CD4-positive, alpha-beta memory T cell (primary cell): ENCODE data around the gene AKT1S1. TPM values are rescaled to one million over a fixed set of nuclear protein-coding genes. Genes with fewer than 3 reads are reported as not detected.

Experiments used
- CTCF ChIA-PET: fragments of 350-600 bp; sonication (Branson Sonifier 250); formaldehyde crosslinking; loops from one replicate; lab custom pipeline; 2021; ENCODE audit warnings: inconsistent platforms; ENCODE audit not compliant: partially characterized antibody; lab: Charles Lee
- POLR2A ChIA-PET: fragments of 350-600 bp; sonication (Branson Sonifier 250); formaldehyde crosslinking; loops from one replicate; lab custom pipeline; 2021; ENCODE audit not compliant: partially characterized antibody; lab: Charles Lee
- DNase-seq, 5 donors: peaks; one replicate each; pipeline versions ENCODE4 v3.0.0 to v3.0.0-alpha.2; 2020 to 2022; ENCODE audit warnings: mixed read lengths in 1 of 5
- H3K27ac ChIP-seq: one replicate; pipeline ENCODE4 v1.7.0; 2013; ENCODE audit warnings: low read depth, low read length
- H3K27me3 ChIP-seq: 2 replicates; pipeline ENCODE4 v1.7.0; 2013; ENCODE audit warnings: mild to moderate bottlenecking, low read length, moderate library complexity; ENCODE audit not compliant: insufficient read depth
- H3K36me3 ChIP-seq: 2 replicates; pipeline ENCODE4 v1.7.0; 2013; ENCODE audit warnings: mild to moderate bottlenecking, low read length, moderate library complexity; ENCODE audit not compliant: insufficient read depth
- H3K4me1 ChIP-seq: 2 replicates; pipeline ENCODE4 v1.7.0; 2013; ENCODE audit warnings: mild to moderate bottlenecking, low read length, moderate library complexity; ENCODE audit not compliant: insufficient read depth
- H3K4me3 ChIP-seq, 2 donors: one replicate each; pipeline ENCODE4 v1.7.0; 2013; ENCODE audit warnings: low read length in 2 of 2, mild to moderate bottlenecking in 1 of 2
- H3K9me3 ChIP-seq, 2 donors: one replicate each; pipeline ENCODE4 v1.7.0; 2013; ENCODE audit warnings: low read length in 2 of 2, control low read depth in 1 of 2; ENCODE audit not compliant: control insufficient read depth in 1 of 2
- H3K27ac Mint-ChIP-seq, 7 donors: one replicate each; pipeline ENCODE4 v1.8.0; 2020 to 2021; ENCODE audit warnings: mixed read lengths in 7 of 7, mild to moderate bottlenecking in 6 of 7, inconsistent platforms in 3 of 7, moderate library complexity in 3 of 7
- H3K27me3 Mint-ChIP-seq, 2 donors: one replicate each; pipeline ENCODE4 v1.8.0; 2020 to 2021; ENCODE audit warnings: mixed read lengths in 2 of 2
- H3K36me3 Mint-ChIP-seq, 2 donors: one replicate each; pipeline ENCODE4 v1.8.0; 2020 to 2021; ENCODE audit warnings: mixed read lengths in 2 of 2, inconsistent platforms in 1 of 2, mild to moderate bottlenecking in 1 of 2
- H3K4me1 Mint-ChIP-seq, 4 donors: one replicate each; pipeline ENCODE4 v1.8.0; 2020 to 2021; ENCODE audit warnings: mixed read lengths in 4 of 4, mild to moderate bottlenecking in 1 of 4
- H3K4me3 Mint-ChIP-seq, 8 donors: one replicate each; pipeline ENCODE4 v1.8.0; 2020 to 2021; ENCODE audit warnings: mixed read lengths in 8 of 8, mild to moderate bottlenecking in 7 of 8, moderate library complexity in 6 of 8, inconsistent platforms in 3 of 8
- H3K9me3 Mint-ChIP-seq, 8 donors: one replicate each; pipeline ENCODE4 v1.8.0; 2020 to 2021; ENCODE audit warnings: mixed read lengths in 8 of 8, mild to moderate bottlenecking in 5 of 8, inconsistent platforms in 3 of 8, moderate library complexity in 1 of 8
- intact Hi-C: fragments of 100-400 bp; cut with micrococcal nuclease; formaldehyde crosslinking; loops from one replicate; pipeline ENCODE4 v1.15.1; 2023
- polyA plus RNA-seq, 2 donors: library from polyadenylated mRNA; unstranded; fragments of 300-500 nt; fragmentation: Illumina TruSeq; gene quantifications; one replicate each; pipeline ENCODE4 v1.2.3, GENCODE V29; 2021
- total RNA-seq, 2 experiments: library from RNA; stranded (reverse); gene quantifications; one replicate each; pipeline ENCODE4 v1.2.3, GENCODE V29; 2021

AKT1S1 gene
- total and polyA plus RNA-seq, 4 experiments from 2014 or later, result 2.5 to 20.2 (median 12.2) TPM

GRCh38 chr19:49906879-49907564 lies 29.9 kb upstream of the AKT1S1 start:
- Mint-ChIP-seq H3K4me3 (no peak overlapping the region), H3K27ac (peak overlapping the region in 1 of 7 donors; percentile 41), H3K27me3 (no peaks in the 10 kb centered on the region), H3K36me3 (peaks cover 14 to 35% of the 10 kb centered on the region in 2 donors), H3K4me1 (peaks cover 8 to 41% (median 26%) of the 10 kb centered on the region in 4 donors), H3K9me3 (no peaks in the 10 kb centered on the region)
- Histone ChIP-seq H3K9me3 (no peaks in the 10 kb centered on the region), H3K4me3 (no peak overlapping the region), H3K4me1 (peaks cover 14% of the 10 kb centered on the region), H3K36me3 (peaks cover 10% of the 10 kb centered on the region), H3K27me3 (no peaks in the 10 kb centered on the region), H3K27ac (no peak overlapping the region)
- ChIA-PET CTCF (no interaction called here), POLR2A (interaction anchor here (1.8 kb wide), 1 partner anchor 22 kb away, joined by 5 read pairs; the partner anchor contains the start of genes ATF5 and NUP62)
- intact Hi-C loops, result no loop called here
- no peak for DNase-seq

- Histone ChIP-seq H3K27me3 (no peaks in the 10 kb centered on the region), H3K4me3 (no peak overlapping the region), H3K36me3 (peaks cover 6% of the 10 kb centered on the region), H3K4me1 (no peaks in the 10 kb centered on the region), H3K9me3 (no peaks in the 10 kb centered on the region), H3K27ac (no peak overlapping the region)
- peaks cover 0 to 1% (median 0%) of the 10 kb centered on the region in 8 donors for H3K9me3 Mint-ChIP-seq
- peak overlapping the region in 2 of 7 donors; percentile 12 to 30 for H3K27ac Mint-ChIP-seq
- no peak overlapping the region for H3K4me3 Mint-ChIP-seq
- peaks cover 0 to 21% (median 10%) of the 10 kb centered on the region in 4 donors for H3K4me1 Mint-ChIP-seq
- intact Hi-C loops, result no loop called here
- ChIA-PET CTCF (no interaction called here), POLR2A (no interaction called here)
- peaks cover 7 to 20% of the 10 kb centered on the region in 2 donors for H3K36me3 Mint-ChIP-seq
- DNase-seq, result no peak
- no peaks in the 10 kb centered on the region for H3K27me3 Mint-ChIP-seq
These were observed 27.0 kb upstream of the AKT1S1 start for GRCh38 chr19:49904136-49904535.

GRCh38 chr19:49896863-49897621 lies 19.9 kb upstream of the AKT1S1 start, which contains the start of gene IL4I1:
Gene IL4I1 (minus strand): TSS chr19:49896887. CDS start chr19:49896160, 727 bp downstream.
- ChIA-PET CTCF (no interaction called here), POLR2A (interaction anchor here (0.7 to 4.0 kb wide), 11 partner anchors 15 to 131 kb away, joined by 3 to 28 read pairs (median 4); partner anchors contain the start of genes AKT1S1, ATF5, FUZ and NUP62)
- intact Hi-C loops, result loop anchor here (2.0 kb wide), 3 partner anchors 20 to 40 kb away; partner anchors contain the start of genes AKT1S1, ATF5, NUP62 and TBC1D17
- H3K4me1 ChIP-seq, result peaks cover 44% of the 10 kb centered on the region
- no peaks in the 10 kb centered on the region for H3K27me3 Mint-ChIP-seq
- peak within 1 kb of the TSS; percentile 98 for H3K27ac ChIP-seq
- peak; percentile 76 to 94 (median 87) for DNase-seq
- peak within 1 kb of the TSS; percentile 85 to 92 (median 90) for H3K4me3 Mint-ChIP-seq
- peaks cover 0 to 3% of the 10 kb centered on the region in 2 donors for H3K36me3 Mint-ChIP-seq
- peaks cover 0 to 1% (median 0%) of the 10 kb centered on the region in 8 donors for H3K9me3 Mint-ChIP-seq
- H3K27me3 ChIP-seq, result no peaks in the 10 kb centered on the region
- peak within 1 kb of the TSS; percentile 97 to 100 (median 99) for H3K27ac Mint-ChIP-seq
- peaks cover 23 to 54% (median 40%) of the 10 kb centered on the region in 4 donors for H3K4me1 Mint-ChIP-seq
- H3K9me3 ChIP-seq, result no peaks in the 10 kb centered on the region
- peak within 1 kb of the TSS; percentile 1 to 44 for H3K4me3 ChIP-seq
- H3K36me3 ChIP-seq, result no peaks in the 10 kb centered on the region

GRCh38 chr19:49895566-49896297 lies 18.6 kb upstream of the AKT1S1 start:
- H3K27ac ChIP-seq, result peak overlapping the region; percentile 98
- H3K4me1 ChIP-seq, result peaks cover 44% of the 10 kb centered on the region
- intact Hi-C loops, result loop anchor here (2.0 kb wide), 3 partner anchors 19 to 41 kb away; partner anchors contain the start of genes AKT1S1, ATF5, NUP62 and TBC1D17
- ChIA-PET POLR2A (interaction anchor here (1.0 to 4.0 kb wide), 7 partner anchors 13 to 88 kb away, joined by 3 to 28 read pairs (median 8); partner anchors contain the start of genes AKT1S1, ATF5, NUP62 and TBC1D17), CTCF (no interaction called here)
- H3K4me3 Mint-ChIP-seq, result peak overlapping the region in 7 of 8 donors; percentile 87 to 92 (median 90)
- peak overlapping the region in 1 of 2 donors; percentile 22 for H3K4me3 ChIP-seq
- peaks cover 0 to 3% of the 10 kb centered on the region in 2 donors for H3K36me3 Mint-ChIP-seq
- DNase-seq, result peak in 1 of 5 donors; percentile 51
- H3K27me3 ChIP-seq, result no peaks in the 10 kb centered on the region
- no peaks in the 10 kb centered on the region for H3K27me3 Mint-ChIP-seq
- no peaks in the 10 kb centered on the region for H3K36me3 ChIP-seq
- H3K27ac Mint-ChIP-seq, result peak overlapping the region; percentile 97 to 100 (median 99)
- peaks cover 23 to 58% (median 45%) of the 10 kb centered on the region in 4 donors for H3K4me1 Mint-ChIP-seq
- no peaks in the 10 kb centered on the region for H3K9me3 ChIP-seq
- peaks cover 0 to 1% (median 0%) of the 10 kb centered on the region in 8 donors for H3K9me3 Mint-ChIP-seq

- Histone ChIP-seq H3K4me3 (no peak overlapping the region), H3K36me3 (no peaks in the 10 kb centered on the region), H3K9me3 (no peaks in the 10 kb centered on the region), H3K27me3 (no peaks in the 10 kb centered on the region), H3K4me1 (peaks cover 44% of the 10 kb centered on the region), H3K27ac (peak overlapping the region; percentile 98)
- POLR2A ChIA-PET, result interaction anchor here (0.6 to 4.0 kb wide), 6 partner anchors 12 to 91 kb away, joined by 3 to 28 read pairs (median 6); partner anchors contain the start of genes AKT1S1, ATF5, NUP62 and TBC1D17
- CTCF ChIA-PET, result no interaction called here
- no peaks in the 10 kb centered on the region for H3K27me3 Mint-ChIP-seq
- peak overlapping the region in 7 of 8 donors; percentile 61 to 92 (median 74) for H3K4me3 Mint-ChIP-seq
- peak in 4 of 5 donors; percentile 26 to 68 (median 38) for DNase-seq
- H3K36me3 Mint-ChIP-seq, result peaks cover 0 to 3% of the 10 kb centered on the region in 2 donors
- peak overlapping the region; percentile 97 to 100 (median 99) for H3K27ac Mint-ChIP-seq
- peaks cover 23 to 64% (median 48%) of the 10 kb centered on the region in 4 donors for H3K4me1 Mint-ChIP-seq
- intact Hi-C loops, result no loop called here
- peaks cover 0 to 1% (median 0%) of the 10 kb centered on the region in 8 donors for H3K9me3 Mint-ChIP-seq
These were observed 17.9 kb upstream of the AKT1S1 start for GRCh38 chr19:49894879-49895565.
